MM.1S (cell line): ENCODE measurements around the gene LRRC8C.

Experiments used
- EZH2 ChIP-seq: fragments of 300-600 bp; sonication (generic); optimal IDR thresholded peaks from 2 replicates; pipeline ENCODE3; 2017; ENCODE audit warnings: low read depth, mild to moderate bottlenecking, antibody characterized with exemption, low read length, mixed read lengths
- TF ChIP-seq, protein P1 (sequence below): fragments of 300-600 bp; sonication (generic); IDR thresholded peaks from 2 replicates; pipeline ENCODE4 v1.5.1; 2016; ENCODE audit warnings: antibody characterized with exemption, low read length, mixed read lengths

DNA sequence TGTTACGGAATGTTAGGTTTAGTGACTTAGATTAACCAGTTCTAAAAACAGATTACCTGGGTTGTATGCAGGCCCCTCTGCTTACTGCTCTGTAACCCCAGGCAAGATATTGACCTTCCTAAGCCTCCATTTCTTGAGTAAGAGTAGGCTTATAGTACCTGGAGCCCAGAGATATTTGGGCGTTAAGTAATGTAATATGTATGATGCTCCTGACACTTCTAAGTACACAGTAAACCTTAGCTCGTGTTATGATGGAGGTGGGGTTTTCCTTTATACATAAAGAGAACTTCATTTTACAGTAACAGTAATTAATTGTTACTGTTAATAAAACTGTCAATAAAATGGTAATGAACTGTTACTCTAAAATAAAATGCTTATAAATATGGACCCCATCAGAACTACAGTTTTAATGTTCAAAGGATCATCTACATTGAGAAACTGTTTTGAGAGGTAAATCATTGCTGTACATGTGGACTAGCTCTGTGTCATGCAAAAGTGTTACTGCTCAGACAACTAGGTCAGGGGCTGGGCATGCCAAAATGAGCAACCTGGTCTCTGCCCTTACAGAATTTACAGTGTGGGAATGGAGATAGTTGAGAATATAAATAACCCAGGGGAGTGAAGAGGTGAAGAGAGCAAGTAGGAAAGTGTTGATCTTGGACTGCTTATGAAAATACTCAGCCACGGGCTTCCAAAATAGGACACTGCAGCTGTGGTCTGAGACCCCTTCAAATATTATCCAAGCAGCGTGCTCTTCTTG is 26.6 kb downstream of the LRRC8C start:
- TF ChIP-seq, protein P1, sequence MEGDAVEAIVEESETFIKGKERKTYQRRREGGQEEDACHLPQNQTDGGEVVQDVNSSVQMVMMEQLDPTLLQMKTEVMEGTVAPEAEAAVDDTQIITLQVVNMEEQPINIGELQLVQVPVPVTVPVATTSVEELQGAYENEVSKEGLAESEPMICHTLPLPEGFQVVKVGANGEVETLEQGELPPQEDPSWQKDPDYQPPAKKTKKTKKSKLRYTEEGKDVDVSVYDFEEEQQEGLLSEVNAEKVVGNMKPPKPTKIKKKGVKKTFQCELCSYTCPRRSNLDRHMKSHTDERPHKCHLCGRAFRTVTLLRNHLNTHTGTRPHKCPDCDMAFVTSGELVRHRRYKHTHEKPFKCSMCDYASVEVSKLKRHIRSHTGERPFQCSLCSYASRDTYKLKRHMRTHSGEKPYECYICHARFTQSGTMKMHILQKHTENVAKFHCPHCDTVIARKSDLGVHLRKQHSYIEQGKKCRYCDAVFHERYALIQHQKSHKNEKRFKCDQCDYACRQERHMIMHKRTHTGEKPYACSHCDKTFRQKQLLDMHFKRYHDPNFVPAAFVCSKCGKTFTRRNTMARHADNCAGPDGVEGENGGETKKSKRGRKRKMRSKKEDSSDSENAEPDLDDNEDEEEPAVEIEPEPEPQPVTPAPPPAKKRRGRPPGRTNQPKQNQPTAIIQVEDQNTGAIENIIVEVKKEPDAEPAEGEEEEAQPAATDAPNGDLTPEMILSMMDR, result no peak
- no peak for TF ChIP-seq EZH2
